ENCODE measurements around the gene ACVRL1.

The ACVRL1 gene

GRCh38 chr12:51898937-51899336 lies 8.4 kb upstream of the ACVRL1 start:
- DNase-seq (ENCODE audit: low read depth), result peak; percentile 57

DNA sequence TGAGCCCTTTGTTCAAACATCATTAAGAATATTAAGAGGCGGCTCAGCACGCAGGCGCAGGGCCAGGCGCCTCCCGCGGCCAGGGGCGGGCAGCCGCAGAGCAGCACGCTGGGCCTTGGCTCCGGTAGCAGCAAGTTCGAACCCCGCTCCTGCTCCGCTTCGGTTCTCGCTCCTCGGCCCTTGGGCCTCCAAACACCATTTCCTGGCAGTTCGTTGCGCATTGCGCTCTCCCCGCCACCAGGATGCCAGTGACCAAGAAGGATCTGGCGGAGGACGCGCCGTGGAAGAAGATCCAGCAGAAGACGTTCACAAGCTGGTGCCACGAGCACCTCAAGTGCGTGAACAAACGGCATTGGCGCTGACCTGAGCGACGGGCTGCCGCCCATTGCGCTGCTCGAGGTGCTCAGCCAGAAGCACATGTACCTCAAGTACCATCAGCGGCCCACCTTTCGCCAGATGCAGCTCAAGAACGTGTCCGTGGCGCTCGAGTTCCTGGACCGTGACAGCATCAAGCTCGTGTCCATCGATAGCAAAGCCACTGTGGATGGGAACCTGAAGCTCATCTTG lies 6.9 kb upstream of the ACVRL1 start:
- no peak for DNase-seq (ENCODE audit: low read depth)

- no peak for DNase-seq (ENCODE audit: low read depth)
Observed at GRCh38 chr12:51901121-51901817, 6.0 kb upstream of the ACVRL1 start.

DNA sequence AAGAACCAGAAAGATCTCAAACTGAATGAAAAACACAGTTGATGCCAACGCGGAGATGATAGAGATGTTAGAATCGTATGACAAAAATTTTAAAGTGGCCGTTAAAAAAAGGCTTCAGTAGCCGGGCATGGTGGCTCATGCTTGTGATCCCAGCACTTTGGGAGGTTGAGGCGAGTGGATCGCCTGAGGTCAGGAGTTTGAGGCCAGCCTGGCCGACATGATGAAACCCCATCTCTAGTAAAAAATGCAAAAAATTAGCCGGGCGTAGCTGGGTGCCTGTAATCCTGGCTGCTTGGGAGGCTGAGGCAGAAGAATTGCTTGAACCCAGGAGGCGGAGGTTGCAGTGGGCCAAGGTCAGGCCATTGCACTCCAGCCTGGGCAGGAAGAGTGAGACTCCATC lies 5.4 kb upstream of the ACVRL1 start:
- DNase-seq (ENCODE audit: low read depth), result no peak

GRCh38 chr12:51904951-51905470 lies 2.3 kb upstream of the ACVRL1 start:
- peak; percentile 79 for DNase-seq (ENCODE audit: low read depth)

DNA sequence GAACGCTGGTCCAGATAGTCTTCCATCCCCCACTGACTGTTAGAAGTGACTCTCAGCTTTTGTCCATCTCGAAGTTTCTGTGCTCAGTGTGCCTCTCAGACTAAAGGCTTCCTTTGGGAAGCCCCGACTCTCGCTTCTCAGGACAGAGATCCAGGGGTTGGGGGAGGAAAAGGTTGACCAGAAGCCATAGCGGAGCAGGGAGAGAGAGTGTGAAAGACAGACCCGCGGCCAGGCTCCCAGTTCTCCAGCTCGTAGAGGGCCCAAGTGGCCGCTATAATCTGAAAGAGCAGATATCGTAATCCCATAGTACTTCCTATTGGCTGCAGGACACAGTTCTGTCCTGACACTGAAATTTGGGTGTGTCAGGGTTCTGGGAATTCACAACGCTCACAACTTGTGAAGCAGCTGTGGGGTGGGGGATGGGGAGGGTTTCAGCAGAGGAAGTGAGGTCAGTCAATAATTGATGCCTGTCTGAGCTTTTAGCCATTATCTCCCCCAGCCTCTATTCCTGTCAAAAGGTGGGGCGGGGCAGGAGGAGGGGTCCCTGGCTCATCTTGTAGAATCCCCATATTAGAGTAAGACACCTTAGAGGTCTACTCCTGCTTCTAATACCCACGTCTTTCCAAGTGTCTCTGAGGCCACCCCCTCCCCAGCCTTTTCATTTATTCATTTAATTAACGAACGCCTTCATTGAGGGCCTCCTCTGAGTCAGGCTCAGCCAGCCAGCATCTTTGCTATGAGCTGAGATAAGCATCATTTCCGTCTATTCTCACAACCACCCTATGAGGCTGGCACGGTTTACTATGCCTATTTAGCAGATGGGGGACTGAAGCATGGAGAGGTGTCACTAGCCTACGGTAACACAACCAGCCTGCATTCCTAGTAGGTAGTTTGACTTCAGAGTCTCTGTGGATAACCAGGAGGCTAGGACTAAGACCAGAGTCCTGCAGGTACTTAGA lies 1.6 kb upstream of the ACVRL1 start:
- DNase-seq (ENCODE audit: low read depth), result peak; percentile 56

DNA sequence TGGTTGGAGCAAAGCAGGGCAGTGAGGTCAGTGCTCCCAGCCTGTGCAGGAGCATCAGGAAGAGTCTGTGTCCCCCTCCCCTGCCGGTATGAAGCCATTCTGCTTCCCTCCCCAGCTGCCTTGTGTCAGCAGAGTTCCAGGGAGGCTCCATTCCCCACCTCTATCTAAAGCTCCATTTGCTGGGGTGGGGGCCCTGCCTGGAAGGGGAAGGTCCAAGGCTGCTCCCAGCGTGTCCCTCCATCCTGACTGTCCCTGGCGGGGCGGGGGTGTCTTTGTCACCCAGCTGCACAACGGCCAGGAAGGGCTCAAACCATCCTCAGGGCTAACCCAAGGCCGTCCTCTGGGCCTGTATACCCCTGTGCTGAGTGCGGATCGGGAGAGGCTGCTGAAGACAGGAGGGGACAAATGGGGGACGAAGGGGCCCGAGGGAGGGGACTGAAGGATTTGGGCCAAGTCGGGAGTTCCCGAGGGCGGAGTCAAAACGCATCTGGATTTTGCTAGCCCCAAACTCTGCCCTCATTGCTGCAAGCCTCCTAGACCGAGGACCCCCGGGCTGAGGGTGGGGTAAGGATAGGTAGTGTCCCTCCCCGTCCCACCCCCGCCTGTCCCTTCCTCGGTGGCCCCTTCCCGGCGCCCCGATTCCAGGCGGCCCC lies 748 bp upstream of the ACVRL1 start:
- DNase-seq (ENCODE audit: low read depth), result no peak

- no peak for DNase-seq (ENCODE audit: low read depth)
Observed at GRCh38 chr12:51907856-51908425, 637 bp downstream of the ACVRL1 start.

GRCh38 chr12:51908876-51909592 lies 1.7 kb downstream of the ACVRL1 start:
- no peak for DNase-seq (ENCODE audit: low read depth)

GRCh38 chr12:51910168-51910567 lies 2.9 kb downstream of the ACVRL1 start:
- DNase-seq (ENCODE audit: low read depth), result no peak

GRCh38 chr12:51910691-51911090 lies 3.4 kb downstream of the ACVRL1 start:
- DNase-seq (ENCODE audit: low read depth), result no peak

- no peak for DNase-seq (ENCODE audit: low read depth)
Observed at GRCh38 chr12:51911307-51911706, 4.0 kb downstream of the ACVRL1 start.

DNA sequence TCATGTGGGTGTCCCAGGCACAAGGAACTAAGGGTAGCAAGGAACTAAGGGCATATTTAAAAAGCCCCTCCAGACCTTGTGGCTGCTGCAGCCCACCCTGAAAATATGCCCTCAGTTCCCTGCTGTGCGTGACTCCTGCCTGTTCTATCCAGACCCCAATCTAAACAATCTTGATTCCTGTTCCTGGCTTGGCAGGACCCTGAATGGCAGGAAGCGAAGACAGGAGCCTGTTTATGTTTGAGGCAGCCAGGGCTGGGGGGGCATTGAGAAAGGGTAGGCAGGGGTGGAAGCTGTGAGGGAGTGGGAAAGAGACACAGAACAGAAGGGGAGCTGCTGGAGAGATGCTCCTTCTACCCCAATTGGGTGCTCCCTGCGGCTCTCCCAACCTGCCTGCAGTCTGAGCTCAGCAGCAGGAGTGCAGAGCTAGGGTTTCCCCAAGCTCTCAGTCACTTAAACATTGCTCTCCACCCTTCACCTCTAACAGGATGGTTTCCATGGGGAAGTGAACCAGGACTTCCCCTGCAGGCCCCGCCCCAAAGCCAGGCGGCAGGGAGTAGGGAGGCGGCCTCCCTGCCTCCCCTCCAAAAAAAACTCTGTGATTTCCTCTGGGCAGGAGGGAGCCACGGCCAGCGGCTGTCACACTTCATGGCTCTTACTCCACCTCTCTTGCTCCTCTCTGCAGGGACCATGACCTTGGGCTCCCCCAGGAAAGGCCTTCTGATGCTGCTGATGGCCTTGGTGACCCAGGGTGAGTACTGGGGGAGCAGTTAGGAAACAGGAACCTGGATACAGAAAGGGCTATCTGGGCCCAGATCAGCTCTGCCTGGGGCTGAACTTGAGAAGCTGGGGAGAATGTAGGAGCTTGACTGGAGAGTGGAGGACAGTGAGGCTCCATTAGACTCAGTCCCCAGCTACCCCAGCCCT lies 4.7 kb downstream of the ACVRL1 start:
- DNase-seq (ENCODE audit: low read depth), result no peak

DNA sequence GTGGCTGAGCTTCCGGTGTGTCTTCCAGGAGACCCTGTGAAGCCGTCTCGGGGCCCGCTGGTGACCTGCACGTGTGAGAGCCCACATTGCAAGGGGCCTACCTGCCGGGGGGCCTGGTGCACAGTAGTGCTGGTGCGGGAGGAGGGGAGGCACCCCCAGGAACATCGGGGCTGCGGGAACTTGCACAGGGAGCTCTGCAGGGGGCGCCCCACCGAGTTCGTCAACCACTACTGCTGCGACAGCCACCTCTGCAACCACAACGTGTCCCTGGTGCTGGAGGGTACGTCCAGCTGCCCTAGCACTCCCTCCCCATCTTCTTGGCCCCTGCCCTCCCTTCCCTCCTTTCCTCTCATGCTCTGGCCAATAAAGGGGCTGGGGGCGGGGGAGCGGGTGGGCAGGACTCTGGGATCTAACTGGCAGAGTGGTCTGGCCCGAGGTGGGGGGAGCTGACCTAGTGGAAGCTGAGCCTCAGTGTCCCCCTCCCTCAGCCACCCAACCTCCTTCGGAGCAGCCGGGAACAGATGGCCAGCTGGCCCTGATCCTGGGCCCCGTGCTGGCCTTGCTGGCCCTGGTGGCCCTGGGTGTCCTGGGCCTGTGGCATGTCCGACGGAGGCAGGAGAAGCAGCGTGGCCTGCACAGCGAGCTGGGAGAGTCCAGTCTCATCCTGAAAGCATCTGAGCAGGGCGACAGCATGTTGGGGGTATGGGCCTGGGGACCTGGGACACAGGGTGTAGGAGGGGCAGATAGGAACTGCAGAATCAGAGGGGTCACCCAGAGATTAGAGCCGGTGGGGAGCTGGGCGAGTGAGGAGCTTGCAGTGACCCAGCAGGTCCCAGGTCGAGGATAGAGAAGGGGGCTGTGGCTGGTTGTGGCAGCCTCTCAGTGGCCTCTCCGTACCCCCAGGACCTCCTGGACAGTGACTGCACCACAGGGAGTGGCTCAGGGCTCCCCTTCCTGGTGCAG lies 6.0 kb downstream of the ACVRL1 start:
- DNase-seq (ENCODE audit: low read depth), result no peak

GRCh38 chr12:51914034-51914923 lies 7.0 kb downstream of the ACVRL1 start:
- no peak for DNase-seq (ENCODE audit: low read depth)

GRCh38 chr12:51915003-51915625 lies 7.8 kb downstream of the ACVRL1 start:
- DNase-seq (ENCODE audit: low read depth), result no peak

GRCh38 chr12:51915951-51916350 lies 8.6 kb downstream of the ACVRL1 start:
- DNase-seq (ENCODE audit: low read depth), result no peak

Measured in GM04504 (cell line).